OCI-LY1 (cell line): ENCODE results near the gene CNBD2.

Experiments
- H2AFZ ChIP-seq: fragments of 200-600 bp; sonication (generic), shearing (Covaris generic); 2 replicates; pipeline ENCODE4 v1.6.0; 2014; ENCODE audit warnings: antibody characterized with exemption, mild to moderate bottlenecking, low read length
- H3F3A ChIP-seq: fragments of 200-600 bp; sonication (generic), shearing (Covaris generic); 2 replicates; pipeline ENCODE4 v1.6.0; 2014; ENCODE audit warnings: mild to moderate bottlenecking, antibody characterized with exemption, low read length, moderate library complexity; ENCODE audit not compliant: insufficient read depth
- H3K27ac ChIP-seq: fragments of 200-600 bp; sonication (generic); 2 replicates; pipeline ENCODE4 v1.5.1; 2014; ENCODE audit warnings: low read length, mixed run types, mild to moderate bottlenecking, low read depth; ENCODE audit not compliant: poor library complexity, severe bottlenecking
- H3K27me3 ChIP-seq: fragments of 200-600 bp; sonication (generic); 2 replicates; pipeline ENCODE4 v1.6.0; 2014; ENCODE audit warnings: antibody characterized with exemption, mild to moderate bottlenecking, low read length, moderate library complexity; ENCODE audit not compliant: insufficient read depth
- H3K36me3 ChIP-seq: fragments of 200-600 bp; sonication (generic); 2 replicates; pipeline ENCODE4 v1.6.1; 2014; ENCODE audit warnings: mild to moderate bottlenecking, antibody characterized with exemption, low read length, moderate library complexity, mixed read lengths; ENCODE audit not compliant: insufficient read depth
- H3K4me1 ChIP-seq: fragments of 200-600 bp; sonication (generic); 2 replicates; pipeline ENCODE4 v1.5.1; 2014; ENCODE audit warnings: mild to moderate bottlenecking, low read length, moderate library complexity; ENCODE audit not compliant: insufficient read depth, severe bottlenecking
- H3K4me2 ChIP-seq: fragments of 200-600 bp; sonication (generic), shearing (Covaris generic); 2 replicates; pipeline ENCODE4 v1.6.1; 2014; ENCODE audit warnings: low read length
- H3K4me3 ChIP-seq: fragments of 200-600 bp; sonication (generic); 2 replicates; pipeline ENCODE4 v1.5.1; 2014; ENCODE audit warnings: low read length, low read depth, mild to moderate bottlenecking, mixed read lengths; ENCODE audit not compliant: poor library complexity, severe bottlenecking
- H3K79me2 ChIP-seq: fragments of 200-600 bp; shearing (Covaris generic); 2 replicates; pipeline ENCODE4 v1.6.1; 2016; ENCODE audit warnings: mixed run types, low read length, mixed read lengths; ENCODE audit not compliant: insufficient read depth
- H3K9ac ChIP-seq: fragments of 200-600 bp; sonication (generic), shearing (Covaris generic); 2 replicates; pipeline ENCODE4 v1.6.1; 2014; ENCODE audit warnings: mild to moderate bottlenecking, low read length, mixed read lengths
- H3K9me2 ChIP-seq: fragments of 200-600 bp; sonication (generic), shearing (Covaris generic); 2 replicates; pipeline ENCODE4 v1.6.1; 2014; ENCODE audit warnings: low read depth, mild to moderate bottlenecking, low read length, mixed read lengths
- H3K9me3 ChIP-seq: fragments of 200-600 bp; shearing (Covaris generic); 2 replicates; pipeline ENCODE4 v1.6.1; 2014; ENCODE audit warnings: low read length, mixed read lengths
- H4K20me1 ChIP-seq: fragments of 200-600 bp; sonication (generic), shearing (Covaris generic); 2 replicates; pipeline ENCODE4 v1.6.0; 2016; ENCODE audit warnings: mild to moderate bottlenecking, low read length; ENCODE audit not compliant: insufficient read depth
- CTCF ChIP-seq: fragments of 200-600 bp; sonication (generic), shearing (Covaris generic); IDR thresholded peaks from 2 replicates; pipeline ENCODE4 v1.5.1; 2017; ENCODE audit warnings: mild to moderate bottlenecking, antibody characterized with exemption, low read length, moderate library complexity, mixed read lengths
- EZH2 ChIP-seq: fragments of 200-600 bp; sonication (generic), shearing (Covaris generic); IDR thresholded peaks from 2 replicates; pipeline ENCODE4 v1.8.0; 2017; ENCODE audit warnings: borderline replicate concordance, mixed run types, mild to moderate bottlenecking, antibody characterized with exemption, low read length, moderate library complexity, mixed read lengths

CNBD2 gene

GRCh38 chr20:36010825-36011224 is 42.4 kb downstream of the CNBD2 start:
- Histone ChIP-seq H3F3A (no peaks in the 10 kb centered on the region), H3K9ac (no peak overlapping the region), H3K9me3 (no peaks in the 10 kb centered on the region), H3K4me1 (no peaks in the 10 kb centered on the region), H3K79me2 (no peaks in the 10 kb centered on the region), H3K27ac (no peak overlapping the region), H3K27me3 (no peaks in the 10 kb centered on the region), H3K9me2 (no peaks in the 10 kb centered on the region), H3K4me3 (no peak overlapping the region), H4K20me1 (no peaks in the 10 kb centered on the region), H3K4me2 (no peak overlapping the region), H2AFZ (no peak overlapping the region), H3K36me3 (no peaks in the 10 kb centered on the region)
- no peak for TF ChIP-seq EZH2
- no peak for TF ChIP-seq CTCF

DNA sequence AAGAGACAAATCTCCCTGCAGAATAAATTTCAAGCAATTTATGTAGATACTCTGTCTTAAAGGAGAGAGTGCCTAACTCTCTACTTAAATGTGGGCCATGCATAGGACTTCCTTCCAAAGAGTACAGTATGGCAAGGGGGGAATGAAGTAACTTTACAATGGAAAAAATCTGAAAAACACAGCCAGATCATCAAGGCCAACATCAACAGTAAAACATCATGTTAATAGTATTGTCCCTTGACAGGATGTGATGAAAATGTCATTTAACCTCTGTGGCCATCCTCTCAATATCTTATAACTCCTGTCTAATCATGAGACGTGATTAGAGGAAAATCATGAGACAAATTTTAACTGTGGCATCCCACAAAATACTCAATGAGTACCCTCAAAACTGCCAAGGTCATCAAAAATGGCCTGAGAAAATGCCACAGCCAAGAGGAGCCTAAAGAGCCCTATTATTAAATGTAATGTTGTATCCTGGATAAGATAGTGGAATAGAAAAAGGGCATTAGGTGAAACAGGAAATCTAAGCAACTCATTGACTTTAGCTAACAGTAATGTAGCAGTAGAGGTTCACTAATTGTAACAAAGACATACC is 47.5 kb downstream of the CNBD2 start:
- Histone ChIP-seq H3K79me2 (no peaks in the 10 kb centered on the region), H3K4me3 (no peak overlapping the region), H3K36me3 (no peaks in the 10 kb centered on the region), H3K27ac (no peak overlapping the region), H3K9me3 (no peaks in the 10 kb centered on the region), H3F3A (no peaks in the 10 kb centered on the region), H3K9me2 (no peaks in the 10 kb centered on the region), H3K4me1 (no peaks in the 10 kb centered on the region), H3K9ac (no peak overlapping the region), H3K4me2 (no peak overlapping the region), H2AFZ (no peak overlapping the region), H3K27me3 (no peaks in the 10 kb centered on the region; the same call in 1 of the 2 replicates), H4K20me1 (no peaks in the 10 kb centered on the region)
- TF ChIP-seq CTCF, result no peak
- no peak for TF ChIP-seq EZH2

GRCh38 chr20:36017048-36017951 is 48.9 kb downstream of the CNBD2 start:
- peaks cover 4% of the 10 kb centered on the region; the same call in 1 of the 2 replicates for H3K27me3 ChIP-seq
- H3F3A ChIP-seq, result no peaks in the 10 kb centered on the region
- H3K4me2 ChIP-seq, result no peak overlapping the region
- H3K27ac ChIP-seq, result no peak overlapping the region
- no peak overlapping the region for H3K4me3 ChIP-seq
- no peak for TF ChIP-seq CTCF
- TF ChIP-seq EZH2, result no peak
- no peaks in the 10 kb centered on the region for H3K9me3 ChIP-seq
- no peak overlapping the region for H3K9ac ChIP-seq
- H3K79me2 ChIP-seq, result no peaks in the 10 kb centered on the region
- no peaks in the 10 kb centered on the region for H4K20me1 ChIP-seq
- H3K36me3 ChIP-seq, result no peaks in the 10 kb centered on the region
- no peaks in the 10 kb centered on the region for H3K4me1 ChIP-seq
- no peaks in the 10 kb centered on the region for H3K9me2 ChIP-seq
- no peak overlapping the region for H2AFZ ChIP-seq
